HTR-8/SVneo (cell line): ENCODE measurements around the gene PHLDB1.
"Not testable (repeated sequence)": the region's sequence is repeated elsewhere in the genome, so short reads cannot be mapped to it uniquely, and the experiment has no call there.

Source experiments
- DNase-seq: peaks from one replicate; pipeline ENCODE4 v3.0.0; 2011; ENCODE audit warnings: low spot score, mixed read lengths; ENCODE audit not compliant: insufficient read length
- FAIRE-seq: peaks from 2 replicates; lab custom pipeline; 2011; peaks lifted over from hg19 to GRCh38; lab: Jason Lieb, UNC

PHLDB1 gene

GRCh38 chr11:118677977-118678376 is 70.6 kb downstream of the PHLDB1 start:
- DNase-seq = no peak
- no peak for FAIRE-seq

GRCh38 chr11:118678908-118679307 is 71.5 kb downstream of the PHLDB1 start:
- not testable (repeated sequence) for FAIRE-seq, DNase-seq

- no peak for FAIRE-seq
- no peak for DNase-seq
These were observed 72.1 kb downstream of the PHLDB1 start, which contains the start of gene TREH for GRCh38 chr11:118679483-118679882. TREH (minus strand) TSS chr11:118679650; CDS start chr11:118679627, 23 bp downstream.

- no peak for DNase-seq
- FAIRE-seq = no peak
These were observed 75.0 kb downstream of the PHLDB1 start for GRCh38 chr11:118682372-118682771.

- not testable (repeated sequence) for DNase-seq, FAIRE-seq
These were observed 75.5 kb downstream of the PHLDB1 start for GRCh38 chr11:118682939-118683338.

- FAIRE-seq = no peak
- no peak for DNase-seq
These were observed 76.8 kb downstream of the PHLDB1 start for GRCh38 chr11:118684187-118684586.

- no peak for DNase-seq
- no peak for FAIRE-seq
These were observed 80.5 kb downstream of the PHLDB1 start for GRCh38 chr11:118687906-118688305.

- not testable (repeated sequence) for DNase-seq, FAIRE-seq
These were observed 80.9 kb downstream of the PHLDB1 start for GRCh38 chr11:118688339-118688738.

GRCh38 chr11:118688851-118689502 is 81.6 kb downstream of the PHLDB1 start:
- FAIRE-seq (no peak), DNase-seq (no peak)

GRCh38 chr11:118689503-118689851 is 82.1 kb downstream of the PHLDB1 start:
- no peak for FAIRE-seq
- DNase-seq = no peak

- FAIRE-seq (peak; percentile 98), DNase-seq (peak; percentile 92)
These were observed 82.6 kb downstream of the PHLDB1 start for GRCh38 chr11:118689852-118690552.

- no peak for DNase-seq
- FAIRE-seq = no peak
These were observed 83.3 kb downstream of the PHLDB1 start for GRCh38 chr11:118690553-118691304.

GRCh38 chr11:118691926-118692830 is 84.8 kb downstream of the PHLDB1 start:
- DNase-seq (peak; percentile 69), FAIRE-seq (peak; percentile 54)

GRCh38 chr11:118694185-118694584 is 86.8 kb downstream of the PHLDB1 start:
- FAIRE-seq = no peak
- DNase-seq = no peak

GRCh38 chr11:118694771-118695170 is 87.4 kb downstream of the PHLDB1 start:
- no peak for DNase-seq
- no peak for FAIRE-seq

- FAIRE-seq (no peak), DNase-seq (no peak)
These were observed 89.3 kb downstream of the PHLDB1 start for GRCh38 chr11:118696673-118697226.

- DNase-seq (no peak), FAIRE-seq (no peak)
These were observed 89.9 kb downstream of the PHLDB1 start for GRCh38 chr11:118697346-118697745.

- DNase-seq (no peak), FAIRE-seq (no peak)
These were observed 92.2 kb downstream of the PHLDB1 start for GRCh38 chr11:118699506-118700220.

- no peak for DNase-seq
- no peak for FAIRE-seq
These were observed 96.2 kb downstream of the PHLDB1 start for GRCh38 chr11:118703563-118704106.
